AG04449 (cell line): ENCODE measurements around the gene TAF4B.

ENCODE experiments used
- CTCF ChIA-PET: fragments of 350-600 bp; formaldehyde crosslinking; extraction: SDS; loops from one replicate; lab custom pipeline; 2021; ENCODE audit warnings: antibody characterized with exemption; lab: Yijun Ruan, JAX
- POLR2A ChIA-PET: fragments of 400-600, 350-600 bp; formaldehyde crosslinking; extraction: SDS; loops from one replicate; lab custom pipeline; 2020; ENCODE audit warnings: antibody characterized with exemption, inconsistent platforms; lab: Yijun Ruan, JAX
- DNase-seq: peaks from one replicate; pipeline ENCODE4 v3.0.0-alpha.2; 2010; ENCODE audit warnings: low read depth, low spot score
- H3K4me3 ChIP-seq: 2 replicates; pipeline ENCODE4 v1.5.1; 2011; ENCODE audit warnings: low read depth, mild to moderate bottlenecking, control low read depth, low read length
- CTCF ChIP-seq: IDR thresholded peaks from one replicate; pipeline ENCODE4 v1.5.1; 2011; ENCODE audit warnings: mild to moderate bottlenecking, moderate library complexity, low read length, control low read depth, inconsistent platforms; ENCODE audit not compliant: insufficient read depth; ENCODE audit errors: missing control alignments

The TAF4B gene

DNA sequence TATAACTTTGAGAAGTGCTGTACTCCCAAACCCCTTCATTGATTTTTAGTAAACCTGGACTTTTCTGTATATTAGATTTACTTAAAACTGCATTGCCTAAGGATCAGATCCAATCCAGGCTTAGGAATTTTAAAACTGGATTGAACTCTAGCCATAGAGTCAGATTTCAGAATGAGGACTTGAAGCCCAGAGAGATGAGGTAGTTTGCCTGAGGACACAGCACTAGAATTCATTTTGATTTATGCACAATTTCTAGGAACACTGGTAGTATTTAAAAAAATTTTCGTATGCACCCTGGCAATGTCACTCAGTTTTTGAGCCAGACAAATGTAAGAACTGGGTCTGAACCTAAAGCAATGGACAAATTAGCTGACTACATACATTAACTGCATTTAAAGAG lies 177.2 kb downstream of the TAF4B start:
- ChIA-PET POLR2A (no interaction called here), CTCF (interaction anchor here (1.6 kb wide), 1 partner anchor 17 kb away, joined by 4 read pairs; no protein-coding TSS in a partner anchor)
- no peak overlapping the region for H3K4me3 ChIP-seq
- no peak for DNase-seq
- no peak for TF ChIP-seq CTCF

- no peak overlapping the region for H3K4me3 ChIP-seq
- ChIA-PET CTCF (interaction anchor here (0.8 to 3.8 kb wide), 14 partner anchors 11 to 1194 kb away, joined by 3 to 28 read pairs (median 4); no protein-coding TSS in a partner anchor), POLR2A (no interaction called here)
- TF ChIP-seq CTCF = peak; percentile 57
- DNase-seq = no peak
Observed at GRCh38 chr18:26405190-26405801, 179.1 kb downstream of the TAF4B start.

DNA sequence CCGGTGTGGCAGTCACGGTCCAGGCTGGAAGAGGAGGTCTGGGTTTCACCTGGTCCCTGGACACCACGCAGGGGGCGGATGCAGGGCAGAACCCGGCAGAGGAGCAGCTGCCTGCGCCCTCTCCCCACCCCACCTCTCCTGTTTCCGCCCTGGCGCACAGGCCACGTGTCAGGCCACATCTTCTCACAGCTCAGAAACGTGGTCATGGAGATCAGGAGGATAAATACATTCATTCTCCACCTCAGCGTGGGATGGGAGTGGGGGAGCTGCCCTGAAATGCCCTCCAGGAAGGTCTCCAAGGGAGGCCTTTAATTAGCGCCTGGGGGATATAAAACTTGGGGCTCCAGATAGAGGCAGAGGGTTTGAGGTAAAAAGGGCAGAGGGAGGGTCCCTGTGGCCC lies 180.1 kb downstream of the TAF4B start:
- POLR2A ChIA-PET = no interaction called here
- CTCF ChIA-PET = interaction anchor here (0.8 to 3.8 kb wide), 7 partner anchors 12 to 1193 kb away, joined by 3 to 28 read pairs (median 4); no protein-coding TSS in a partner anchor
- H3K4me3 ChIP-seq = no peak overlapping the region
- no peak for DNase-seq
- TF ChIP-seq CTCF = no peak

DNA sequence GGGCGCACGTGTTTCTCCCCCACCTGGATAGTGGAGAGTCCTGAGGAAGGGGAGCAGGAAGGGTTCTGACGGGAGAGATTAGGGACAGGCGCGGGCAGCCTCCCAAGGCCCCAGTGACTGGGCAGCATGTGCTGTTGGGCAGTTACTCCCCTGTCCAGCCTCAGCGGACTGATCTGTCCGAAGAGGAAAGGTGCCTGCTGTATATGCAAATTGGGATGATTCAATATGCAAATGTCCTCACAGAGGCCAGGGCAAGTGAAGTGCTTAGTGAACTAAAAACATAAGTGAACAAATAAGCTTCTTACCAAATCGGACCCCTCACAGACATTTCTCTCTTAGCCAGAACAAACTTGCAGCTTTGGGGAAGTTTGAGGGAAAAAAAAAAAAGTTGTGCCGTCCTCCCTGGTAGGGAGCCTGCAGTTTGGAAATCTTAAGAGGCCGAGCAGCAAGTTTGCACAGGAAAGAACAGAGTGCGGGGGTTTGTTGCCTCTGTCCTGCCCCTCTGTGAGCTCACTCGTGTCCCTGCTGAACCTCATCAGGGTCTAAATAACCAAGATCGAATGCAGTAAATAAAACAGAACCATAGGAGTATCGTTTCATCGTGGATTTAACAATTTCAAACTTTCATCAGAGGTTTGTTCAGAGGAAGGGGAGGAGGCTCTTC lies 180.7 kb downstream of the TAF4B start:
- POLR2A ChIA-PET = no interaction called here
- no peak overlapping the region for H3K4me3 ChIP-seq
- no peak for DNase-seq
- CTCF ChIA-PET = interaction anchor here (0.8 to 3.8 kb wide), 3 partner anchors 23 to 243 kb away, joined by 3 to 28 read pairs (median 3); no protein-coding TSS in a partner anchor
- TF ChIP-seq CTCF = no peak

GRCh38 chr18:26407736-26408601 lies 181.7 kb downstream of the TAF4B start:
- no peak overlapping the region for H3K4me3 ChIP-seq
- ChIA-PET CTCF (interaction anchor here (0.9 to 3.8 kb wide), 2 partner anchors 26 to 242 kb away, joined by 3 to 28 read pairs; no protein-coding TSS in a partner anchor), POLR2A (interaction anchor here (0.7 kb wide), 1 partner anchor 226 kb away, joined by 3 read pairs; no protein-coding TSS in a partner anchor)
- DNase-seq = no peak
- TF ChIP-seq CTCF = no peak
